ENCODE measurements around the gene TDP1. TPM values are rescaled to one million over a fixed set of nuclear protein-coding genes. Genes with fewer than 3 reads are reported as not detected.

Gene TDP1
- total RNA-seq, 2 experiments from 2014 or later = 65.9 to 75.3 TPM

GRCh38 chr14:89957791-89958190, 2.1 kb downstream of the TDP1 start:
- no peak overlapping the region for H3K27ac ChIP-seq (ENCODE audit: low read depth, low read length, poor library complexity, severe bottlenecking)
- no peaks in the 10 kb centered on the region for H3K9me2 ChIP-seq (ENCODE audit: insufficient read depth, low read length)
- H4K20me1 ChIP-seq (ENCODE audit: insufficient read depth, low read length) = no peaks in the 10 kb centered on the region
- H3K9me3 ChIP-seq (ENCODE audit: low read length) = peaks cover 20% of the 10 kb centered on the region
- DNase-seq (ENCODE audit: low spot score) = no peak
- intact Hi-C loops (cut with micrococcal nuclease; ENCODE audit: unreplicated experiment) = loop anchor here (5.0 to 10.0 kb wide), 2 partner anchors 440 to 523 kb away; partner anchors contain the start of gene CALM1
- peaks cover 51% of the 10 kb centered on the region for H3K79me2 ChIP-seq (ENCODE audit: insufficient read depth, low read depth, low read length)
- peaks cover 61% of the 10 kb centered on the region for H3K36me3 ChIP-seq (ENCODE audit: insufficient read depth, low read length)
- H3K4me1 ChIP-seq (ENCODE audit: insufficient read depth, low read length, poor library complexity, severe bottlenecking) = peaks cover 24% of the 10 kb centered on the region
- TF ChIP-seq EZH2phosphoT487 (IDR thresholded peaks at IDR 0.05; ENCODE audit: borderline replicate concordance, low read depth, low read length) = no peak
- no peak for TF ChIP-seq CTCF (conservative IDR thresholded peaks at IDR 0.05; ENCODE audit: low read length)
- ChIA-PET CTCF (ENCODE audit: unreplicated experiment) (no interaction called here), POLR2A (interaction anchor here (0.7 to 1.8 kb wide), 2 partner anchors 8 to 75 kb away, joined by 4 to 6 read pairs; no protein-coding TSS in a partner anchor)
- no peak overlapping the region for H3K4me2 ChIP-seq (ENCODE audit: low read length)
- BruUV-seq (replicated peaks) = no TSS peak
- H3K4me3 ChIP-seq (ENCODE audit: low read depth, low read length, poor library complexity, severe bottlenecking) = peak overlapping the region; percentile 76
- H2AFZ ChIP-seq (ENCODE audit: low read length) = no peak overlapping the region

GRCh38 chr14:89958966-89959365, 3.2 kb downstream of the TDP1 start:
- Histone ChIP-seq H3K4me1 (ENCODE audit: insufficient read depth, low read length, poor library complexity, severe bottlenecking) (peaks cover 13% of the 10 kb centered on the region), H3K9me3 (ENCODE audit: low read length) (peaks cover 20% of the 10 kb centered on the region), H3K4me2 (ENCODE audit: low read length) (no peak overlapping the region), H2AFZ (ENCODE audit: low read length) (no peak overlapping the region), H3K79me2 (ENCODE audit: insufficient read depth, low read depth, low read length) (peaks cover 44% of the 10 kb centered on the region), H3K9me2 (ENCODE audit: insufficient read depth, low read length) (no peaks in the 10 kb centered on the region), H4K20me1 (ENCODE audit: insufficient read depth, low read length) (no peaks in the 10 kb centered on the region), H3K36me3 (ENCODE audit: insufficient read depth, low read length) (peaks cover 73% of the 10 kb centered on the region), H3K4me3 (ENCODE audit: low read depth, low read length, poor library complexity, severe bottlenecking) (no peak overlapping the region), H3K27ac (ENCODE audit: low read depth, low read length, poor library complexity, severe bottlenecking) (no peak overlapping the region)
- ChIA-PET CTCF (ENCODE audit: unreplicated experiment) (no interaction called here), POLR2A (interaction anchor here (1.6 kb wide), 1 partner anchor 9 kb away, joined by 3 read pairs; no protein-coding TSS in a partner anchor)
- no peak for DNase-seq (ENCODE audit: low spot score)
- intact Hi-C loops (cut with micrococcal nuclease; ENCODE audit: unreplicated experiment) = loop anchor here (5.0 to 10.0 kb wide), 2 partner anchors 438 to 524 kb away; partner anchors contain the start of gene CALM1
- no TSS peak for BruUV-seq (replicated peaks)
- TF ChIP-seq CTCF (conservative IDR thresholded peaks at IDR 0.05; ENCODE audit: low read length) = no peak
- no peak for TF ChIP-seq EZH2phosphoT487 (IDR thresholded peaks at IDR 0.05; ENCODE audit: borderline replicate concordance, low read depth, low read length)

GRCh38 chr14:89959853-89960445, 4.2 kb downstream of the TDP1 start:
- no peak for DNase-seq (ENCODE audit: low spot score)
- no TSS peak for BruUV-seq (replicated peaks)
- Histone ChIP-seq H3K9me3 (ENCODE audit: low read length) (peaks cover 20% of the 10 kb centered on the region), H2AFZ (ENCODE audit: low read length) (no peak overlapping the region), H3K4me1 (ENCODE audit: insufficient read depth, low read length, poor library complexity, severe bottlenecking) (peaks cover 13% of the 10 kb centered on the region), H3K36me3 (ENCODE audit: insufficient read depth, low read length) (peaks cover 83% of the 10 kb centered on the region), H3K4me2 (ENCODE audit: low read length) (no peak overlapping the region), H3K9me2 (ENCODE audit: insufficient read depth, low read length) (no peaks in the 10 kb centered on the region), H3K79me2 (ENCODE audit: insufficient read depth, low read depth, low read length) (peaks cover 49% of the 10 kb centered on the region), H3K27ac (ENCODE audit: low read depth, low read length, poor library complexity, severe bottlenecking) (no peak overlapping the region), H4K20me1 (ENCODE audit: insufficient read depth, low read length) (0 out of 2 replicates have a peak, but pooled peaks cover 5% of the 10 kb centered on the region), H3K4me3 (ENCODE audit: low read depth, low read length, poor library complexity, severe bottlenecking) (no peak overlapping the region)
- intact Hi-C loops (cut with micrococcal nuclease; ENCODE audit: unreplicated experiment) = loop anchor here (5.0 to 10.0 kb wide), 2 partner anchors 437 to 525 kb away; partner anchors contain the start of gene CALM1
- CTCF ChIA-PET (ENCODE audit: unreplicated experiment) = no interaction called here
- POLR2A ChIA-PET = interaction anchor here (0.6 to 1.6 kb wide), 2 partner anchors 8 to 443 kb away, joined by 3 to 5 read pairs; no protein-coding TSS in a partner anchor
- TF ChIP-seq CTCF (conservative IDR thresholded peaks at IDR 0.05; ENCODE audit: low read length) (no peak), EZH2phosphoT487 (IDR thresholded peaks at IDR 0.05; ENCODE audit: borderline replicate concordance, low read depth, low read length) (no peak)
